SK-N-MC (cell line): Measurements from ENCODE around the gene DMBT1.

ENCODE experiments used
- DNase-seq: peaks from one replicate; pipeline ENCODE4 v3.0.0-alpha.2; 2011; ENCODE audit warnings: low read depth, low spot score
- H3K27ac ChIP-seq: fragments of 200-600 bp; sonication (generic); 2 replicates; pipeline ENCODE4 v1.5.1; 2016; ENCODE audit warnings: mixed run types
- H3K36me3 ChIP-seq: fragments of 200-600 bp; sonication (generic); 2 replicates; pipeline ENCODE4 v1.6.1; 2017; ENCODE audit warnings: antibody characterized with exemption, low read length, mixed read lengths; ENCODE audit not compliant: insufficient read depth
- H3K4me3 ChIP-seq: fragments of 200-600 bp; sonication (generic); 2 replicates; pipeline ENCODE4 v1.5.1; 2016
- H3K9ac ChIP-seq: fragments of 200-600 bp; sonication (generic); 2 replicates; pipeline ENCODE4 v1.8.0; 2017; ENCODE audit warnings: mixed run types, mixed read lengths; ENCODE audit not compliant: insufficient read length
- H3K9me3 ChIP-seq: fragments of 200-600 bp; sonication (generic); 2 replicates; pipeline ENCODE4 v1.6.1; 2017; ENCODE audit warnings: low read depth, mild to moderate bottlenecking, antibody characterized with exemption, low read length, moderate library complexity, mixed read lengths
- EZH2 ChIP-seq: fragments of 200-600 bp; sonication (generic); IDR thresholded peaks from one replicate; pipeline ENCODE4 v1.6.1; 2017; ENCODE audit warnings: antibody characterized with exemption
- FOXP2 ChIP-seq: optimal IDR thresholded peaks from 2 replicates; pipeline ENCODE3; 2011; ENCODE audit warnings: mild to moderate bottlenecking, moderate library complexity; ENCODE audit not compliant: insufficient read depth; ENCODE audit errors: extremely low read length, control extremely low read depth
- POLR2AphosphoS5 ChIP-seq: IDR thresholded peaks from 2 replicates; pipeline ENCODE4 v1.6.1; 2012; ENCODE audit warnings: mild to moderate bottlenecking, low read depth, low read length, borderline replicate concordance

The DMBT1 gene

DNA sequence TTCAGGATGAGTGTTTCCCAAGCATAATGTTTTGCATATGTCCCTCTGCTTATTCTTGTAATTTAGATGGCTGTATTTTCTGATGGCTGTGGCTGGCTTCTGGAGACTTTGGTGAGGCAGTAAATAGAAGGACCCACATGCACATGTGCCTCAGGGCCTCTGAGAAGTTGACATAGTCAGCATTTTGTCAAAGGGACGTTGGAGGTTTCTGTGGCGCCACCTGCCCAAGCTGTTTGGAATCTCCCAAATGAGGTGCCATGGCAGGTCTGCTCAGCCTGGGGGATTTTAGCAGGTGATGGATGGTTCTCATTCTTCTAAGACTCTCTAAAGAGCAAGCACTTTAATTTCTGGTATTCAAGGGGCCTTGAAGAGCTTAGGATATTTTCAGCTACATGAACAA, 109.3 kb downstream of the DMBT1 start:
- DNase-seq = no peak
- Histone ChIP-seq H3K36me3 (no peaks in the 10 kb centered on the region), H3K4me3 (no peak overlapping the region), H3K9ac (no peak overlapping the region), H3K27ac (no peak overlapping the region), H3K9me3 (no peaks in the 10 kb centered on the region)
- TF ChIP-seq FOXP2 = no peak
- no peak for TF ChIP-seq EZH2
- TF ChIP-seq POLR2AphosphoS5 = no peak

DNA sequence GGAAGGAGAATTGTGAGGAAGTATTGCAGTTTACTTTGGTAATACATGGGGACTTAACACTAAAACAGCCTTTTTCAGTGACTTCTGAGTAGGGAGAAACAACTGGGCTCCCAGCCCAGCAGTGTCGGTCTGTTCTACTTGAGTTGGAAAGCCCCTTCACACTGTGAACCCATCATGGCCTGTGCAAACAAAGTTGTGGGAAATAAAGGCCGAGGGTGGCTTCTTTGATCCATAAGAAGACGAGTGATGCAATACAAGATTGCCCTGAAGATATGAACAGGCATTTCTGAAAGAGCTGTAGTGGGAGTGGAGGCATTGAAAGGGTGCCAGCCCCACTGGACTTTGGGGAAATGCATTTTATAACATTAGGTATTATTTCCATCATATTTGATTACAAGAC, 110.8 kb downstream of the DMBT1 start:
- H3K27ac ChIP-seq = no peak overlapping the region
- DNase-seq = no peak
- no peaks in the 10 kb centered on the region for H3K9me3 ChIP-seq
- TF ChIP-seq FOXP2 (no peak), POLR2AphosphoS5 (no peak)
- no peak overlapping the region for H3K4me3 ChIP-seq
- no peaks in the 10 kb centered on the region for H3K36me3 ChIP-seq
- H3K9ac ChIP-seq = no peak overlapping the region

DNA sequence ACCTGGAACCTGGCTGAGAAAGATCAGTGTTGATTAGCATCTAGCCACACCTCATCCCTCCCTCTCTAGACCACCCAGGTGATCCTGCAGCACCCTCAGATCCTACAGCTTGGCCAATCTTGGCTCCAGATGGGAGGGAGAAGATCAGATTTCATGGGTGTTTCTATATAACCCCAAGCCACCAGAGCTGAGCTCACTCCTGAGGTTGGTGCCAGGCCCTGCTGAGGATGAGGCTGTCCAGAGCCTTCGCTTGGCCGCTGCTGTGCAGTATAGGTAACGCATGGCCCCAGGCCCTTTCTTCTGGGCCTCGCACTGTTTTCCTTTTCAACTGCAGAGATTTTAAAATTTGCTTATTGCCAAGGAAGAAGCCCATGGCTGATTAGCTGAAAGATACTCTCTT, 112.1 kb downstream of the DMBT1 start:
- Histone ChIP-seq H3K9ac (no peak overlapping the region), H3K36me3 (no peaks in the 10 kb centered on the region), H3K27ac (no peak overlapping the region), H3K4me3 (no peak overlapping the region), H3K9me3 (no peaks in the 10 kb centered on the region)
- DNase-seq = no peak
- TF ChIP-seq FOXP2 = no peak
- TF ChIP-seq POLR2AphosphoS5 = no peak
- TF ChIP-seq EZH2 = no peak

DNA sequence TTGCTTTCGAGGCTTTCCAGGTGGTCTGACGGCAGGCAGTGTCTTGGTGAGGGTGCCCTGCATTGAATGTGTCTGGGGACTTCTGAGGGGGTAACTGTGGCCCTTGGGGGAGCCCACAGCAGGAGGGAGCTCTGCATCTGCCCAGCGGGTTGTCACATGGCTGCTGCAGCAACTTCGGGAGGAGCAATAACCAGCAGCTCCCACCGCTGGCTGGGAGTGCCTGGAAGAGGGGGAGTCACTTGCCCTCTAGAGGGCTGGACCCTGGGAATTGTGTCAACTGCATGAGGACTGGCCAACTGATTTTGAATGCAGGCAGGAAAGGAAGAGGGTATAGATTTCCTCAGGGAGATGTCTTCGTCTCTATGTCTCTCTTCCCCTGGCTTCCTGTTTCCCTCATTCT, 112.7 kb downstream of the DMBT1 start:
- no peak overlapping the region for H3K27ac ChIP-seq
- DNase-seq = no peak
- no peaks in the 10 kb centered on the region for H3K9me3 ChIP-seq
- no peaks in the 10 kb centered on the region for H3K36me3 ChIP-seq
- H3K4me3 ChIP-seq = no peak overlapping the region
- TF ChIP-seq FOXP2 = no peak
- no peak for TF ChIP-seq EZH2
- H3K9ac ChIP-seq = no peak overlapping the region

DNA sequence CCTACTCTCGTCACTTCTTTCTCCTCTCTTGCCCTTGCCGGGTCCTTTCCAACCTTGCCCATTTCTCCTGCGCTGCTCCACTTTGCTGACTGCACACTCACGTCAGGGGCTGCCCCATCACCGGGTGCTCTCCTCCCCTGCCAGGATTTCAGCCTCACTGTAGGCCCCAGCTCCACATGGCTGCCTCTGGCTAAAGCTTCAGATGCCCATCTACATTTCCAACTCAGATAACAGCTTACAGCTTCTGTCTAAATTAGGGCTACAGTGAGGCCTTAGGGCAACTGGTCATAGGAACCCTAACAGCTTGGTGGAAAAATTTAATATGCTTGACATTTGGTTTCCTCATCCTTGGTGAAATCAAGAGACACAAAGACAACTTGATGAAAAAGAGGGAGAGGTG, 113.2 kb downstream of the DMBT1 start:
- no peak overlapping the region for H3K9ac ChIP-seq
- H3K27ac ChIP-seq = no peak overlapping the region
- no peaks in the 10 kb centered on the region for H3K9me3 ChIP-seq
- no peak for DNase-seq
- H3K36me3 ChIP-seq = no peaks in the 10 kb centered on the region
- TF ChIP-seq FOXP2 = no peak
- no peak for TF ChIP-seq EZH2
- no peak for TF ChIP-seq POLR2AphosphoS5
- H3K4me3 ChIP-seq = no peak overlapping the region

DNA sequence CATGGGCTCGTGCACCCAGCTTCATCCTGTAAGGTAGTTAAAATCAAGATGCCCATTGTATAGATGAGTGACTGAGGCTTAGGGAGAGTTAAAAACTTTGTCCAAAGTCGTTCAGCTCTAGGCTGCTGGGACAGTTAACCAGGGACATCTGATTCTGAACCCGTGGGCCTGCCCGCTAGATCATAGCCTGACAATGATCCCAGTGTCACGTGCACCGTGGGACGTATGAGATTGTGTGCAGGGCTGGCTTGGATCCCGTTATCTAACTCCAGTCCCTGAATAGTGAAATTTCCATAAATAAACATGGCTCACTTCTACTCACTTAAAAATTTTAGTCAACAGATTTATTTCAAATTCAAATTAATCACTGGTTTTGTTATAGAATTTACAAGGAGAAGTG, 114.2 kb downstream of the DMBT1 start:
- Histone ChIP-seq H3K9ac (no peak overlapping the region), H3K36me3 (no peaks in the 10 kb centered on the region), H3K27ac (no peak overlapping the region), H3K9me3 (no peaks in the 10 kb centered on the region), H3K4me3 (no peak overlapping the region)
- DNase-seq = no peak
- no peak for TF ChIP-seq POLR2AphosphoS5
- TF ChIP-seq EZH2 = no peak
- TF ChIP-seq FOXP2 = no peak

DNA sequence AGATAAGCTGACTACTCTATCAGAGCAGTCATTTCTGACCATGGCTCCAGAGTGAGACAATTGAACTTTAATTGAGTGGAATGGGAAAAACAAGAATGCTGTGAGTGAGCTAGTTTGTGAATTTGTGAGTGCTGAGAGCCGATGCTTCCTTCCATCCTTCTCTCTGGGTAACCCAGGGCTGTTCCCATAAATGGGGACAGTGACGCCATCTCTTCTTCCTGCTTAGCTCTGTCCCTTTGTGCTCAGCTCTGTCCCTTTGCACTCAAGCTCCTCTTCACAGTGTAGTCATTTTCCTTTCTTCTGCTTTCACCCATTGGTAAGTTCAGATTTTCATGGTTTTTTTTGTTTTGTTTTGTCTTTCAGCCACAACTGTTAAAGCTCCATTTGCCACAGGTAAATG, 114.7 kb downstream of the DMBT1 start:
- no peak overlapping the region for H3K27ac ChIP-seq
- H3K36me3 ChIP-seq = no peaks in the 10 kb centered on the region
- no peak overlapping the region for H3K4me3 ChIP-seq
- no peak for DNase-seq
- H3K9ac ChIP-seq = no peak overlapping the region
- H3K9me3 ChIP-seq = no peaks in the 10 kb centered on the region
- TF ChIP-seq EZH2 (no peak), POLR2AphosphoS5 (no peak), FOXP2 (no peak)

DNA sequence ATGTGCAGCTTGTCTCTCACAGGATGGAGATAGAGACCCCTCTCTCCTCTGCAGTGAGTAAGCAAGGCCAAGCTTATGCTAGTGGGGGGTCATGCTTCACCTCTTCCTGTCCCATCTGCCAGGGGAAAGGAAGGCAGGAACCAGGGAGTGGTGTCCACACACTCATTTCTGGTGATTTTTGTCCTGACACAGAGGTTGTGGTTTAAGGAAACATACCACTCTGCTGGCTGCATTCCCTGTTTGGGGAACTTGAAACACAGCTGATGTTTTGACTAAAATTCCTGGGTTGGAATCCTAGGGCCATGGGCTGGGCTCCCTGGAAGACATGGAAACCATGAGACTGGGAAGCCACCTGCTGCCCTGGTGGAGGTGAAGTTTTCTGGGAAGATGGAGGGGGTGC, 117.7 kb downstream of the DMBT1 start:
- H3K9me3 ChIP-seq = no peaks in the 10 kb centered on the region
- H3K9ac ChIP-seq = no peak overlapping the region
- no peak overlapping the region for H3K27ac ChIP-seq
- H3K4me3 ChIP-seq = no peak overlapping the region
- H3K36me3 ChIP-seq = no peaks in the 10 kb centered on the region
- DNase-seq = no peak
- no peak for TF ChIP-seq EZH2
- no peak for TF ChIP-seq POLR2AphosphoS5
- TF ChIP-seq FOXP2 = no peak

DNA sequence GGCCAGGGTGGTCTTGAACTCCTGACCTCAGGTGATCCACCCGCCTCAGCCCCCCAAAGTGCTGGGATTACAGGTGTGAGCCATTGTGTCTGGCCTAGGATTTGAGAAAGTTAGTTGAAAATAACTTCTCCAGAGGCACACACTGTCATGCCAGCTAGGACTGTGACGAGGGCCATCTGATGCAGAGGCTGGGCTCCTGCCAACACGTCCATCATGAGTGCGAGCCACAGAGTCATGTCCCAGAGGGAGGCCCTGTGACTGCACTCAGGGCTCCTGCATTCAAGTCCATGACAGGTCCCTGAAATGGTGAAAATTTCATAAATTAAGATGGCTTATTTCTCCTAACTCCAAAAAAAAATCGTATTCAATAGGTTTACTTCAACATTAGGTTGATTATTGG, 122.0 kb downstream of the DMBT1 start:
- no peak for DNase-seq

More for the DNA sequence above, 122.0 kb downstream of the DMBT1 start:
- no peak overlapping the region for H3K4me3 ChIP-seq
- no peak overlapping the region for H3K27ac ChIP-seq
- H3K36me3 ChIP-seq = no peaks in the 10 kb centered on the region
- H3K9me3 ChIP-seq = no peaks in the 10 kb centered on the region
- TF ChIP-seq EZH2 (no peak), FOXP2 (no peak), POLR2AphosphoS5 (no peak)
- no peak overlapping the region for H3K9ac ChIP-seq
